H9 (cell line): ENCODE measurements around the gene TMEM272. TPM values are rescaled to one million over a fixed set of nuclear protein-coding genes. Genes with fewer than 3 reads are reported as not detected.

Experiments used
- DNase-seq: peaks from one replicate; pipeline ENCODE4 v3.0.0-alpha.2; 2017
- H2AFZ ChIP-seq: one replicate; pipeline ENCODE4 v1.6.1; 2013; ENCODE audit warnings: mild to moderate bottlenecking, low read length, control low read depth, moderate library complexity
- H2AK5ac ChIP-seq: 2 replicates; pipeline ENCODE4 v1.6.1; 2013; ENCODE audit warnings: low read length, control low read depth, mixed read lengths; ENCODE audit not compliant: insufficient read length
- H2BK120ac ChIP-seq: one replicate; pipeline ENCODE4 v1.6.1; 2013; ENCODE audit warnings: low read depth, mild to moderate bottlenecking, low read length, control low read depth, inconsistent platforms; ENCODE audit not compliant: poor library complexity, severe bottlenecking
- H2BK12ac ChIP-seq: 2 replicates; pipeline ENCODE4 v1.6.1; 2013; ENCODE audit warnings: low read length, control low read depth, mixed read lengths, low read depth; ENCODE audit not compliant: insufficient read length
- H2BK15ac ChIP-seq: 2 replicates; pipeline ENCODE4 v1.6.1; 2013; ENCODE audit warnings: low read depth, low read length, control low read depth
- H2BK20ac ChIP-seq: one replicate; pipeline ENCODE4 v1.6.1; 2013; ENCODE audit warnings: low read depth, mild to moderate bottlenecking, low read length, control low read depth, inconsistent platforms; ENCODE audit not compliant: poor library complexity, severe bottlenecking
- H2BK5ac ChIP-seq: 2 replicates; pipeline ENCODE4 v1.6.1; 2013; ENCODE audit warnings: low read length, control low read depth, mixed read lengths; ENCODE audit not compliant: insufficient read length
- H3K14ac ChIP-seq: 2 replicates; pipeline ENCODE4 v1.6.1; 2013; ENCODE audit warnings: low read length, control low read depth; ENCODE audit not compliant: insufficient read depth
- H3K18ac ChIP-seq: 2 replicates; pipeline ENCODE4 v1.6.1; 2013; ENCODE audit warnings: low read depth, mild to moderate bottlenecking, mixed read lengths, low read length, control low read depth; ENCODE audit not compliant: insufficient read length
- H3K23ac ChIP-seq: 2 replicates; pipeline ENCODE4 v1.6.1; 2013; ENCODE audit warnings: low read length, control low read depth, mixed read lengths, low read depth; ENCODE audit not compliant: insufficient read length
- H3K23me2 ChIP-seq: 2 replicates; pipeline ENCODE4 v1.6.1; 2013; ENCODE audit warnings: low read depth, mild to moderate bottlenecking, mixed read lengths, low read length, control low read depth; ENCODE audit not compliant: insufficient read length, poor library complexity, severe bottlenecking
- H3K27ac ChIP-seq: 2 replicates; pipeline ENCODE4 v1.5.1; 2013; ENCODE audit warnings: low read length, control low read depth, mixed read lengths, low read depth; ENCODE audit not compliant: insufficient read length
- H3K27me3 ChIP-seq: 2 replicates; pipeline ENCODE4 v1.6.1; 2013; ENCODE audit warnings: low read length, control low read depth, inconsistent platforms; ENCODE audit not compliant: insufficient read depth
- H3K4ac ChIP-seq: 2 replicates; pipeline ENCODE4 v1.6.1; 2013; ENCODE audit warnings: low read depth, mild to moderate bottlenecking, control low read depth, inconsistent platforms, low read length, moderate library complexity
- H3K4me1 ChIP-seq: 2 replicates; pipeline ENCODE4 v1.6.1; 2013; ENCODE audit warnings: low read length, control low read depth, inconsistent platforms; ENCODE audit not compliant: insufficient read depth
- H3K4me2 ChIP-seq: 2 replicates; pipeline ENCODE4 v1.6.1; 2013; ENCODE audit warnings: low read length, control low read depth, mixed read lengths; ENCODE audit not compliant: insufficient read length, insufficient read depth
- H3K56ac ChIP-seq: 2 replicates; pipeline ENCODE4 v1.6.1; 2013; ENCODE audit warnings: low read depth, mild to moderate bottlenecking, mixed read lengths, low read length, control low read depth; ENCODE audit not compliant: insufficient read length
- H3K79me1 ChIP-seq: 2 replicates; pipeline ENCODE4 v1.6.1; 2013; ENCODE audit warnings: low read depth, mild to moderate bottlenecking, moderate library complexity, low read length, control low read depth, inconsistent platforms; ENCODE audit not compliant: insufficient read depth, poor library complexity, severe bottlenecking
- H3K79me2 ChIP-seq: 2 replicates; pipeline ENCODE4 v1.6.1; 2013; ENCODE audit warnings: low read length, control low read depth, inconsistent platforms; ENCODE audit not compliant: insufficient read depth
- H3K9ac ChIP-seq: 2 replicates; pipeline ENCODE4 v1.6.1; 2013; ENCODE audit warnings: low read length, control low read depth, mixed read lengths; ENCODE audit not compliant: insufficient read length; ENCODE audit errors: extremely low read depth
- H3K9me3 ChIP-seq: one replicate; pipeline ENCODE4 v1.6.1; 2013; ENCODE audit warnings: low read depth, low read length, inconsistent platforms; ENCODE audit not compliant: control insufficient read depth
- H3T11ph ChIP-seq: one replicate; pipeline ENCODE4 v1.6.1; 2013; ENCODE audit warnings: mild to moderate bottlenecking, low read length, control low read depth, inconsistent platforms
- H4K20me1 ChIP-seq: one replicate; pipeline ENCODE4 v1.6.1; 2013; ENCODE audit not compliant: control insufficient read depth, insufficient read length, insufficient read depth
- H4K5ac ChIP-seq: 2 replicates; pipeline ENCODE4 v1.6.1; 2013; ENCODE audit warnings: low read depth, mild to moderate bottlenecking, mixed read lengths, low read length, control low read depth; ENCODE audit not compliant: insufficient read length
- H4K8ac ChIP-seq: replicated peaks from 2 replicates; pipeline ENCODE4 v1.6.1; 2013; ENCODE audit warnings: low read length, control low read depth, mixed read lengths, low read depth; ENCODE audit not compliant: insufficient read length
- H4K91ac ChIP-seq: 2 replicates; pipeline ENCODE4 v1.6.1; 2013; ENCODE audit warnings: low read depth, mild to moderate bottlenecking, moderate library complexity, mixed read lengths, low read length, control low read depth; ENCODE audit not compliant: insufficient read length
- H3K27ac Mint-ChIP-seq, 3 experiments: 2 replicates in 2 of 3; 3 replicates in 1 of 3; pipeline ENCODE4 v1.8.0; 2020 to 2021; ENCODE audit warnings: mixed read lengths in 3 of 3, mild to moderate bottlenecking in 1 of 3, moderate library complexity in 1 of 3
- H3K27me3 Mint-ChIP-seq: 2 replicates; pipeline ENCODE4 v1.8.0; 2021; ENCODE audit warnings: low read depth, mild to moderate bottlenecking, moderate library complexity, mixed read lengths
- H3K36me3 Mint-ChIP-seq, 3 experiments: 2 replicates in 2 of 3; 3 replicates in 1 of 3; pipeline ENCODE4 v1.8.0; 2020 to 2021; ENCODE audit warnings: low read depth in 3 of 3, mixed read lengths in 3 of 3; ENCODE audit not compliant: insufficient read depth in 1 of 3
- H3K4me1 Mint-ChIP-seq, 2 experiments: 2 replicates each; pipeline ENCODE4 v1.8.0; 2020; ENCODE audit warnings: mixed read lengths in 2 of 2
- H3K4me3 Mint-ChIP-seq, 2 experiments: 2 replicates in 1 of 2; 3 replicates in 1 of 2; pipeline ENCODE4 v1.8.0; 2020 to 2021; ENCODE audit warnings: mild to moderate bottlenecking in 2 of 2, mixed read lengths in 2 of 2, moderate library complexity in 1 of 2
- H3K9me3 Mint-ChIP-seq, 2 experiments: 2 replicates in 1 of 2; 3 replicates in 1 of 2; pipeline ENCODE4 v1.8.0; 2020; ENCODE audit warnings: mild to moderate bottlenecking in 2 of 2, mixed read lengths in 2 of 2, moderate library complexity in 1 of 2
- WGBS: extraction: QIAGEN DNeasy Blood & Tissue Kit; methylation state at CpG from one replicate; pipeline ENCODE4 v1.1.7; 2013; ENCODE audit warnings: missing lambda C conversion rate, low lambda C conversion rate, mixed read lengths; ENCODE audit not compliant: insufficient read length; ENCODE audit errors: extremely low coverage; 5-methylcytosine and 5-hydroxymethylcytosine counted together
- total RNA-seq: library from RNA; stranded (reverse); gene quantifications from 2 replicates; pipeline ENCODE4 v1.2.1, GENCODE V29; 2021
- TF ChIP-seq, protein P1 (sequence below): fragments of 200-600 bp; sonication (generic); conservative IDR thresholded peaks from 3 replicates; pipeline ENCODE4 v1.8.0; 2021; ENCODE audit warnings: antibody characterized with exemption, mild to moderate bottlenecking

TMEM272 gene
- total RNA-seq, 1 experiment from 2014 or later, result not detected

DNA sequence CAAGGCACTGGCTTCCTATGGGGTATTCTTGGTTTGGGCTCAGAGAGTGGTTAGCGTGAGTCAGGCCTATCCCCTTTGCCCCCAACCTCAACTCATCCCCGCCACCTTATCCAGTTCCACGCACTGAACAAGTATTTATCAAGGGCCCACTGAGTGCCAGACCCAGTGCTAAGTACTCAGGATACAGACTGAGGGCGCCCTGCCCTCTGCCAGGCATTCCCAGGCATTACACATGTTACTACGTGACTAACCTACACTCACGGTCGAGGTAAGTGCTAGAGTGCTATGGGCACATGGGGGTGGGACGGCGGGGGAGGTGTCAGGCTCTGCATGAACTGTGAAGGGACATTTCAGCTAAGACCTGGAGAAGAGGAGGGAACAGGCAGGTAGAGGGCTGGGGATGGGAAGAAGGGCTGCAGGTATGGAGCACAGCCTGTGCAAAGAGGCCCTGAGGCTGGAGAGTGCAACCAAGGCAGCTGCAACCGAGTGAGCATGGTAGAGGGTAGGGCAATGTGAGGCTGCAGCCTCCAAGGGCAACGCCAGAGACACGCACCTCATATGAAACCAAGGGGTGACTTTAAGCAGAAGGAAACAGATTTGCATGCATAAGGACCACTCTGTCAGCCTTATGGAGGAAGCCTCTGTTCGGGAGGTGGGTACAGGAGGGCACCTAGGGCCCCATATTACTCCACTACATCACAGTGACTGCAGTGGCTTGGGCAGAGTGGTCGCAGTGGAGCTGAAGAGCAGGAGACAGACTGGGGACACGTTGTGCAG lies 63.5 kb downstream of the TMEM272 start:
- no peaks in the 10 kb centered on the region for H3K9me3 Mint-ChIP-seq
- H3T11ph ChIP-seq, result no peak overlapping the region
- no peak overlapping the region for H2BK20ac ChIP-seq
- H4K91ac ChIP-seq, result no peak overlapping the region
- H3K14ac ChIP-seq, result no peak overlapping the region
- no peak overlapping the region for H2BK12ac ChIP-seq
- H3K18ac ChIP-seq, result no peak overlapping the region
- H3K27me3 ChIP-seq, result no peaks in the 10 kb centered on the region
- H2AFZ ChIP-seq, result no peak overlapping the region
- H3K27ac Mint-ChIP-seq, result peak overlapping the region in 2 of 3 experiments; percentile 44 to 61; a peak in 2 of 7 replicates
- no peak overlapping the region for H3K4ac ChIP-seq
- no peak overlapping the region for H2BK120ac ChIP-seq
- no peak overlapping the region for H4K5ac ChIP-seq
- no peaks in the 10 kb centered on the region for H3K23me2 ChIP-seq
- no peaks in the 10 kb centered on the region for H4K20me1 ChIP-seq
- no peak overlapping the region for H3K4me3 Mint-ChIP-seq
- H3K56ac ChIP-seq, result no peak overlapping the region
- no peaks in the 10 kb centered on the region for H3K9me3 ChIP-seq
- H3K79me2 ChIP-seq, result no peaks in the 10 kb centered on the region
- no peak overlapping the region for H2AK5ac ChIP-seq
- H3K27ac ChIP-seq, result no peak overlapping the region
- peak; percentile 57 for DNase-seq
- peaks cover 0 to 6% (median 2%) of the 10 kb centered on the region in 3 experiments; a peak in 3 of 7 replicates for H3K36me3 Mint-ChIP-seq
- no peaks in the 10 kb centered on the region for H3K27me3 Mint-ChIP-seq
- no peaks in the 10 kb centered on the region for H3K79me1 ChIP-seq
- no peak overlapping the region for H2BK15ac ChIP-seq
- H3K4me1 ChIP-seq, result no peaks in the 10 kb centered on the region
- WGBS, result no CpG with 5 or more reads among the region's 15 CpGs
- no peak overlapping the region for H3K4me2 ChIP-seq
- H3K23ac ChIP-seq, result no peak overlapping the region
- peaks cover 13 to 20% of the 10 kb centered on the region in 2 experiments for H3K4me1 Mint-ChIP-seq
- no peak overlapping the region for H3K9ac ChIP-seq
- H4K8ac ChIP-seq, result no peak overlapping the region
- TF ChIP-seq, protein P1, sequence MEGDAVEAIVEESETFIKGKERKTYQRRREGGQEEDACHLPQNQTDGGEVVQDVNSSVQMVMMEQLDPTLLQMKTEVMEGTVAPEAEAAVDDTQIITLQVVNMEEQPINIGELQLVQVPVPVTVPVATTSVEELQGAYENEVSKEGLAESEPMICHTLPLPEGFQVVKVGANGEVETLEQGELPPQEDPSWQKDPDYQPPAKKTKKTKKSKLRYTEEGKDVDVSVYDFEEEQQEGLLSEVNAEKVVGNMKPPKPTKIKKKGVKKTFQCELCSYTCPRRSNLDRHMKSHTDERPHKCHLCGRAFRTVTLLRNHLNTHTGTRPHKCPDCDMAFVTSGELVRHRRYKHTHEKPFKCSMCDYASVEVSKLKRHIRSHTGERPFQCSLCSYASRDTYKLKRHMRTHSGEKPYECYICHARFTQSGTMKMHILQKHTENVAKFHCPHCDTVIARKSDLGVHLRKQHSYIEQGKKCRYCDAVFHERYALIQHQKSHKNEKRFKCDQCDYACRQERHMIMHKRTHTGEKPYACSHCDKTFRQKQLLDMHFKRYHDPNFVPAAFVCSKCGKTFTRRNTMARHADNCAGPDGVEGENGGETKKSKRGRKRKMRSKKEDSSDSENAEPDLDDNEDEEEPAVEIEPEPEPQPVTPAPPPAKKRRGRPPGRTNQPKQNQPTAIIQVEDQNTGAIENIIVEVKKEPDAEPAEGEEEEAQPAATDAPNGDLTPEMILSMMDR, result peak; percentile 65
- no peak overlapping the region for H2BK5ac ChIP-seq
